Chondrocyte (in vitro differentiated cells): ENCODE results near the gene TRABD2B. TPM values are rescaled to one million over a fixed set of nuclear protein-coding genes. Genes with fewer than 3 reads are reported as not detected.

Experiments
- DNase-seq: peaks from one replicate; pipeline ENCODE4 v3.0.0; 2021; ENCODE audit warnings: mixed read lengths, low spot score
- H3K27ac Mint-ChIP-seq: one replicate; pipeline ENCODE4 v1.8.0; 2021; ENCODE audit warnings: mild to moderate bottlenecking, moderate library complexity, mixed read lengths; ENCODE audit not compliant: unreplicated experiment
- H3K27me3 Mint-ChIP-seq: 2 replicates; pipeline ENCODE4 v1.8.0; 2021; ENCODE audit warnings: low read depth, mixed read lengths
- H3K36me3 Mint-ChIP-seq: 2 replicates; pipeline ENCODE4 v1.8.0; 2021; ENCODE audit warnings: low read depth, mixed read lengths
- H3K4me1 Mint-ChIP-seq: 2 replicates; pipeline ENCODE4 v1.8.0; 2021; ENCODE audit warnings: low read depth, mild to moderate bottlenecking, mixed read lengths
- H3K4me3 Mint-ChIP-seq: one replicate; pipeline ENCODE4 v1.8.0; 2021; ENCODE audit warnings: mild to moderate bottlenecking, moderate library complexity, mixed read lengths; ENCODE audit not compliant: unreplicated experiment
- H3K9me3 Mint-ChIP-seq: 2 replicates; pipeline ENCODE4 v1.8.0; 2021; ENCODE audit warnings: low read depth, mixed read lengths
- total RNA-seq: library from RNA; stranded (reverse); gene quantifications from 3 replicates; pipeline ENCODE4 v1.2.1, GENCODE V29; 2021
- TF ChIP-seq, protein P1 (sequence below): fragments of 200-600 bp; sonication (generic); IDR thresholded peaks from 2 replicates; pipeline ENCODE4 v1.5.0; 2021; ENCODE audit warnings: antibody characterized with exemption, mild to moderate bottlenecking, moderate library complexity

The TRABD2B gene
- total RNA-seq, 1 donor from 2014 or later: 0.90 TPM

DNA sequence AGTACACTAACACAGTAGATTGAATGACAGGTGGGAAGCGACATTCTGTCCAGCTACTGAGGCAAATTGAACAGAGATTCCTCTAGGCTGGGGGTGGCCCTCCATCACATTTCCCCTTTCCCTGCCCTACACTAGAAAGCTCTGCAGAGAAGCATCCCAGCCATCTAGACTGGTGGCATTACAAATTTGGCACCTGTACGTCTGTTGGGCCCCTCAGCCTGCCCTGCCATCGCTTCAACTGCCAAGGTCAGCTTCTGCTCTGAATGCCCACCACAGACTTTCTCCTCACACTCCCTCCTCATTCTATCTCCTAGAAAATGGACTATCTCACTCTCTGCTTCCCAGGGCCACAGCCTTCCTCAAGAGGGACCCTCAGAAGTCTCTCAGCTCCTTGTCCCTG is 16.7 kb downstream of the TRABD2B start:
- no peak overlapping the region for H3K27ac Mint-ChIP-seq

DNA sequence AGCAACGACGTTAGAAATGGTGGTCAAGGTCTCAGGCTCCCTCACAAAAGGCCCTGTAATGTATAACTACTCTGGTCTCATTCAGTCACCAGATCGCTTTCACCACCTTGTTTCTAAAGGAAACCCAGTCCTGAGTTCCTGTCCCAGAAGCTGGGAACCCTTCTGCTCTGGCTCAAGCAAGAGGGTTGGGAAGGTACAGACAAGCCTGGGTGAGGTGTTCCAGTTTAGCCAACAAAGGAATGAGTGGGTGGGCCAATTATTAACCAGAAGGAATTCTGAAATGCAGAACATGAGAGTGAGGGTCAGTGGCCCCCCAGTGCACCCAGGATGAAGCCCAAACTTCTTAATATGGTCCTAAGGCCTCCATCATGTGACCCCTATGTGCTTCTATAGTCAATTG is 17.5 kb downstream of the TRABD2B start:
- H3K27ac Mint-ChIP-seq: no peak overlapping the region
- H3K27me3 Mint-ChIP-seq: peaks cover 49% of the 10 kb centered on the region
- no peaks in the 10 kb centered on the region for H3K4me1 Mint-ChIP-seq

More for the DNA sequence above, 16.7 kb downstream of the TRABD2B start:
- Mint-ChIP-seq H3K9me3 (peaks cover 5% of the 10 kb centered on the region), H3K4me3 (no peak overlapping the region), H3K4me1 (no peaks in the 10 kb centered on the region), H3K36me3 (peaks cover 3% of the 10 kb centered on the region), H3K27me3 (peaks cover 50% of the 10 kb centered on the region)
- DNase-seq: no peak
- TF ChIP-seq, protein P1, sequence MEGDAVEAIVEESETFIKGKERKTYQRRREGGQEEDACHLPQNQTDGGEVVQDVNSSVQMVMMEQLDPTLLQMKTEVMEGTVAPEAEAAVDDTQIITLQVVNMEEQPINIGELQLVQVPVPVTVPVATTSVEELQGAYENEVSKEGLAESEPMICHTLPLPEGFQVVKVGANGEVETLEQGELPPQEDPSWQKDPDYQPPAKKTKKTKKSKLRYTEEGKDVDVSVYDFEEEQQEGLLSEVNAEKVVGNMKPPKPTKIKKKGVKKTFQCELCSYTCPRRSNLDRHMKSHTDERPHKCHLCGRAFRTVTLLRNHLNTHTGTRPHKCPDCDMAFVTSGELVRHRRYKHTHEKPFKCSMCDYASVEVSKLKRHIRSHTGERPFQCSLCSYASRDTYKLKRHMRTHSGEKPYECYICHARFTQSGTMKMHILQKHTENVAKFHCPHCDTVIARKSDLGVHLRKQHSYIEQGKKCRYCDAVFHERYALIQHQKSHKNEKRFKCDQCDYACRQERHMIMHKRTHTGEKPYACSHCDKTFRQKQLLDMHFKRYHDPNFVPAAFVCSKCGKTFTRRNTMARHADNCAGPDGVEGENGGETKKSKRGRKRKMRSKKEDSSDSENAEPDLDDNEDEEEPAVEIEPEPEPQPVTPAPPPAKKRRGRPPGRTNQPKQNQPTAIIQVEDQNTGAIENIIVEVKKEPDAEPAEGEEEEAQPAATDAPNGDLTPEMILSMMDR: no peak

DNA sequence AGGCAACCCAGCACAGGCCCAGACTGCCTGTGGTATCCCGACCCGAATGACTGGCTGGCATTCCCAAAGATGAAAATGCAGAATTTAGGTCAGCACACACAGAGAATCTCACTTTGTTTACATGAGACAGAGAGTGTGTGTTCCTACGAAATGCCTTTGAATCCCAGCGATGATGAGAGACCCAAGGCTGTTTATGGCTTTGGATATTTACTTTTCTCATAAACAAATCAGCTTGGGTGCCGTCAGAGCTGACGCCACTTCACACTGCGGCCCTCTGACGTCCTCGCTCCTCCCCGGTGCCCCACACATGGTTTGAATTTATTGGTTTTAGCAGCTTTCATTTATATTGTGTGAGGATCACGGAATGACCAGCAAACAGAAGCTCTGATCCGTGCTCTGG is 18.7 kb downstream of the TRABD2B start:
- peaks cover 44% of the 10 kb centered on the region for H3K27me3 Mint-ChIP-seq
- H3K4me3 Mint-ChIP-seq: no peak overlapping the region
- DNase-seq: no peak
- H3K9me3 Mint-ChIP-seq: peaks cover 5% of the 10 kb centered on the region
- H3K36me3 Mint-ChIP-seq: peaks cover 2% of the 10 kb centered on the region
- TF ChIP-seq, protein P1: no peak
- H3K27ac Mint-ChIP-seq: no peak overlapping the region
- no peaks in the 10 kb centered on the region for H3K4me1 Mint-ChIP-seq

More for the DNA sequence above, 17.5 kb downstream of the TRABD2B start:
- H3K36me3 Mint-ChIP-seq: peaks cover 3% of the 10 kb centered on the region
- H3K4me3 Mint-ChIP-seq: no peak overlapping the region
- peaks cover 5% of the 10 kb centered on the region for H3K9me3 Mint-ChIP-seq
- DNase-seq: no peak
- TF ChIP-seq, protein P1: no peak

DNA sequence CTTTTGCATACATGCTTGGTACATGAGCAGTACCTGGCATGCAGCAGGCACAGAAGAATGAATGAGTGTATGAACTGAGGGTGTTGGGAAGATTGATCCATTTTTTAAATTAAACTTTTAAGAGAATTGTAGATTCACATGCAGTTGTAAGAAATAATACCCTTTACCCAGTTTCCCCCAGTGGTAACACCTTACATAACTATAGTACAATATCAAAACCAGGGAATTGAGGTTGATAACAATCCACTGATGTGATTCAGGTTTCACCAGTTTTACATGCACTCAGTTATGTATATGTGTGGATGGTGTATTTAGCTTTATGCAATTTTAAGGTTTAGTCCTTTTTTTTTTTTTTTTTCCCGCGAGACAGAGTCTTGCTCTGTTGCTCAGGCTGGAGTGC is 20.5 kb downstream of the TRABD2B start:
- DNase-seq: no peak
- Mint-ChIP-seq H3K27ac (no peak overlapping the region), H3K27me3 (peaks cover 39% of the 10 kb centered on the region), H3K36me3 (peaks cover 2% of the 10 kb centered on the region), H3K4me3 (no peak overlapping the region), H3K9me3 (peaks cover 5% of the 10 kb centered on the region), H3K4me1 (no peaks in the 10 kb centered on the region)
- TF ChIP-seq, protein P1: no peak

DNA sequence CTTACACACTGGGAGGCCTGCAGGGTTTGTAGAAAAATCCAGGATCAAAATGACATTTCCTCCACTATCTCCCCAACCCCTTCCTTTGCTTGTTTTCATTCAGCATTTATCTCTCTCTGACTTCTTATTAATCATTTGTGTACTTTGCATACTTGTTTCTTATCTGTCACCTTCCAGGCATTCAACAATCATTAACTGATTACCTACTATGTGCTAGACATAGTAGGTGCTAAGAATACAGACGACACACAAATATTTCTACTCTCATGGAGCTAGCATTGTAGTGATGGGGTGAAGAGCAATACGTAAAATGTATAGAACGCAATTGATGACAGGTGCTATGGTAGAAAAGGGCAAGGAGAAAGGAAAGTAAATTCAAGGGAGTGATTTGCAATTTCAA is 20.9 kb downstream of the TRABD2B start:
- TF ChIP-seq, protein P1: no peak
- H3K27ac Mint-ChIP-seq: no peak overlapping the region
- no peaks in the 10 kb centered on the region for H3K4me1 Mint-ChIP-seq
- no peak for DNase-seq
- peaks cover 42% of the 10 kb centered on the region for H3K27me3 Mint-ChIP-seq
- peaks cover 5% of the 10 kb centered on the region for H3K9me3 Mint-ChIP-seq
- H3K4me3 Mint-ChIP-seq: no peak overlapping the region
- peaks cover 2% of the 10 kb centered on the region for H3K36me3 Mint-ChIP-seq
